Embryonic facial prominence (tissue), 1 donor: Measurements from ENCODE around the gene GBF1.
A peak's percentile ranks its signal among the peaks of the same experiment; 100 is the strongest.
"Not testable (repeated sequence)": the region's sequence is repeated elsewhere in the genome, so short reads cannot be mapped to it uniquely, and the experiment has no call there.

ENCODE experiments used
- DNase-seq: peaks from one replicate; pipeline ENCODE4 v3.0.0-alpha.2; 2016; ENCODE audit errors: extremely low spot score

Gene GBF1

GRCh38 chr10:102231357-102232318 is 13.7 kb upstream of the GBF1 start:
- no peak for DNase-seq

- DNase-seq, result no peak
These were observed 11.3 kb upstream of the GBF1 start for GRCh38 chr10:102233997-102234396.

GRCh38 chr10:102234888-102235597 is 10.3 kb upstream of the GBF1 start:
- no peak for DNase-seq

GRCh38 chr10:102235598-102235920 is 9.8 kb upstream of the GBF1 start:
- DNase-seq, result no peak

- no peak for DNase-seq
These were observed 9.3 kb upstream of the GBF1 start for GRCh38 chr10:102236006-102236405.

- no peak for DNase-seq
These were observed 7.5 kb upstream of the GBF1 start for GRCh38 chr10:102237711-102238252.

- no peak for DNase-seq
These were observed 4.8 kb upstream of the GBF1 start for GRCh38 chr10:102240467-102241031.

GRCh38 chr10:102241032-102241443 is 4.3 kb upstream of the GBF1 start:
- DNase-seq, result no peak

GRCh38 chr10:102241444-102242117 is 3.8 kb upstream of the GBF1 start, which contains the start of gene PITX3:
Gene PITX3, minus strand, starts transcription at chr10:102241512. Its CDS starts 9,432 bp downstream, at chr10:102232080.
- peak; percentile 80 for DNase-seq

- DNase-seq, result no peak
These were observed 3.2 kb upstream of the GBF1 start for GRCh38 chr10:102242118-102242485.

- no peak for DNase-seq
These were observed 2.0 kb upstream of the GBF1 start for GRCh38 chr10:102243309-102243708.

GRCh38 chr10:102245932-102246251 is 560 bp downstream of the GBF1 start:
- no peak for DNase-seq

- DNase-seq, result no peak
These were observed 929 bp downstream of the GBF1 start for GRCh38 chr10:102246261-102246660.

- no peak for DNase-seq
These were observed 2.4 kb downstream of the GBF1 start for GRCh38 chr10:102247734-102248133.

GRCh38 chr10:102252508-102252907 is 7.2 kb downstream of the GBF1 start:
- DNase-seq, result not testable (repeated sequence)

GRCh38 chr10:102254426-102254825 is 9.1 kb downstream of the GBF1 start:
- no peak for DNase-seq

GRCh38 chr10:102255404-102255803 is 10.1 kb downstream of the GBF1 start:
- no peak for DNase-seq

GRCh38 chr10:102261196-102261595 is 15.9 kb downstream of the GBF1 start:
- no peak for DNase-seq

- no peak for DNase-seq
These were observed 16.5 kb downstream of the GBF1 start for GRCh38 chr10:102261842-102262241.

- DNase-seq, result no peak
These were observed 17.5 kb downstream of the GBF1 start for GRCh38 chr10:102262744-102263370.

- DNase-seq, result no peak
These were observed 19.0 kb downstream of the GBF1 start for GRCh38 chr10:102264371-102264770.
